HCT116 (cell line): ENCODE measurements around the gene LY86. TPM values are rescaled to one million over a fixed set of nuclear protein-coding genes. Genes with fewer than 3 reads are reported as not detected.

Experiments
- ATAC-seq: fragments of 200-7000 bp; cut with Tn5 transposase; 2 replicates; pipeline ENCODE4 v1.9.1; 2020; ENCODE audit warnings: mild to moderate bottlenecking, moderate library complexity
- BruUV-seq: library from RNA; stranded (reverse); fragments of 400-500 nt; replicated peaks from 2 replicates; lab custom pipeline; 2021; lab: Mats Ljungman, UMichigan
- CTCF ChIA-PET: fragments of 300-600 bp; sonication (Branson Sonifier 250); formaldehyde crosslinking; loops from one replicate; lab custom pipeline; 2021; ENCODE audit warnings: antibody characterized with exemption; lab: Charles Lee
- POLR2A ChIA-PET: fragments of 300-600, 350-600 bp; sonication (Branson Sonifier 250); formaldehyde crosslinking; loops from one replicate; lab custom pipeline; 2021; ENCODE audit warnings: antibody characterized with exemption; lab: Charles Lee
- RAD21 ChIA-PET, 2 experiments: fragments of 300-600 bp; sonication (Branson Sonifier 250); formaldehyde crosslinking; loops; one replicate each; lab custom pipeline; 2023; ENCODE audit warnings: low total read pairs in 2 of 2; ENCODE audit not compliant: uncharacterized antibody in 2 of 2, unreplicated experiment in 2 of 2, low non-redundant PET in 1 of 2; lab: Charles Lee
- DNase-seq: peaks from one replicate; pipeline ENCODE4 v3.0.0-alpha.2; 2010; ENCODE audit warnings: low read depth, low spot score
- H2AFZ ChIP-seq: fragments of 200-600 bp; shearing (Covaris generic), sonication (generic); 2 replicates; pipeline ENCODE4 v1.6.1; 2017; ENCODE audit warnings: low read depth, mixed run types, mixed read lengths, antibody characterized with exemption, low read length; ENCODE audit not compliant: poor library complexity, severe bottlenecking
- H3K27ac ChIP-seq: 2 replicates; pipeline ENCODE4 v1.5.1; 2012; ENCODE audit warnings: low read depth, low read length
- H3K27me3 ChIP-seq: fragments of 200-600 bp; sonication (generic); 2 replicates; pipeline ENCODE4 v1.6.1; 2016; ENCODE audit warnings: mixed run types, low read length, mixed read lengths; ENCODE audit not compliant: insufficient read depth
- H3K36me3 ChIP-seq, 2 experiments: fragments of 200-500 bp in 1 of 2; fragments of 200-600 bp in 1 of 2; sonication (Bioruptor generic) in 1 of 2; sonication (generic) in 1 of 2; 2 replicates each; pipeline versions ENCODE4 v1.5.1 to v1.6.1; 2014 to 2016; ENCODE audit warnings: low read length in 2 of 2, inconsistent platforms in 1 of 2, mixed read lengths in 1 of 2, mixed run types in 1 of 2; ENCODE audit not compliant: insufficient read depth in 2 of 2, control insufficient read depth in 1 of 2
- H3K4me1 ChIP-seq, 2 experiments: fragments of 200-600 bp in 1 of 2; sonication (generic) in 1 of 2; 2 replicates each; pipeline versions ENCODE4 v1.5.1 to v1.6.1; 2012 to 2017; ENCODE audit warnings: low read length in 2 of 2, inconsistent platforms in 1 of 2, mild to moderate bottlenecking in 1 of 2, mixed read lengths in 1 of 2, mixed run types in 1 of 2, moderate library complexity in 1 of 2; ENCODE audit not compliant: insufficient read depth in 2 of 2, control insufficient read depth in 1 of 2
- H3K4me2 ChIP-seq: fragments of 200-600 bp; sonication (generic); 2 replicates; pipeline ENCODE4 v1.6.1; 2017; ENCODE audit warnings: mixed run types, low read length, mixed read lengths
- H3K4me3 ChIP-seq, 2 experiments: fragments of 200-600 bp in 1 of 2; sonication (generic) in 1 of 2; replicated peaks in 1 of 2; 2 replicates each; pipeline ENCODE4 v1.5.1; 2011 to 2016; ENCODE audit warnings: low read length in 2 of 2, control low read depth in 1 of 2, low read depth in 1 of 2, mild to moderate bottlenecking in 1 of 2, mixed read lengths in 1 of 2, mixed run types in 1 of 2
- H3K79me2 ChIP-seq: fragments of 200-600 bp; sonication (generic); 2 replicates; pipeline ENCODE4 v1.6.1; 2017; ENCODE audit warnings: mild to moderate bottlenecking, mixed run types, low read length, moderate library complexity, mixed read lengths; ENCODE audit not compliant: insufficient read depth
- H3K9ac ChIP-seq: fragments of 200-600 bp; sonication (generic); 2 replicates; pipeline ENCODE4 v1.6.1; 2016; ENCODE audit warnings: low read length, mixed read lengths
- H3K9me2 ChIP-seq: fragments of 200-600 bp; sonication (generic), shearing (Covaris generic); 2 replicates; pipeline ENCODE4 v1.6.1; 2017; ENCODE audit warnings: mixed run types, mild to moderate bottlenecking, moderate library complexity; ENCODE audit not compliant: insufficient read depth
- H3K9me3 ChIP-seq, 2 experiments: fragments of 200-500 bp in 1 of 2; fragments of 200-600 bp in 1 of 2; sonication (Bioruptor generic) in 1 of 2; sonication (generic) in 1 of 2; 2 replicates each; pipeline ENCODE4 v1.6.1; 2014 to 2017; ENCODE audit warnings: low read length in 2 of 2, mixed read lengths in 2 of 2, inconsistent platforms in 1 of 2, low read depth in 1 of 2, mild to moderate bottlenecking in 1 of 2, mixed run types in 1 of 2, moderate library complexity in 1 of 2; ENCODE audit not compliant: control insufficient read depth in 1 of 2, insufficient read depth in 1 of 2
- H4K20me1 ChIP-seq: fragments of 200-600 bp; sonication (generic), shearing (Covaris generic); 2 replicates; pipeline ENCODE4 v1.6.1; 2017; ENCODE audit warnings: mixed run types, mild to moderate bottlenecking, moderate library complexity; ENCODE audit not compliant: insufficient read depth
- CTCF ChIP-seq, 3 experiments: fragments of 200-600 bp in 1 of 3; sonication (generic) in 1 of 3; IDR thresholded peaks in 2 of 3; conservative IDR thresholded peaks in 1 of 3; 2 replicates each; pipeline ENCODE4 v1.5.1; 2012 to 2017; ENCODE audit warnings: low read depth in 2 of 3, low read length in 2 of 3, antibody characterized with exemption in 1 of 3, borderline replicate concordance in 1 of 3, control low read depth in 1 of 3, mild to moderate bottlenecking in 1 of 3, mixed read lengths in 1 of 3, mixed run types in 1 of 3, moderate library complexity in 1 of 3; ENCODE audit not compliant: insufficient read depth in 1 of 3
- JUND ChIP-seq: IDR thresholded peaks from 2 replicates; pipeline ENCODE4 v1.6.1; 2012
- SRF ChIP-seq: IDR thresholded peaks from 2 replicates; pipeline ENCODE4 v1.6.1; 2012; ENCODE audit warnings: low read depth
- ZBTB33 ChIP-seq: IDR thresholded peaks from 2 replicates; pipeline ENCODE4 v1.6.1; 2011; ENCODE audit warnings: mild to moderate bottlenecking, low read length, moderate library complexity; ENCODE audit not compliant: insufficient replicate concordance; ENCODE audit errors: extremely low read depth
- intact Hi-C: fragments of 100-400 bp; cut with micrococcal nuclease; formaldehyde crosslinking; loops from 2 replicates; pipeline ENCODE4 v1.10.0; 2022
- total RNA-seq: library from RNA; stranded (reverse); gene quantifications from one replicate; pipeline ENCODE4 v1.2.1, GENCODE V29; 2021; ENCODE audit not compliant: unreplicated experiment

LY86 gene
- total RNA-seq, 1 experiment from 2014 or later, result not detected

GRCh38 chr6:6689400-6690143 lies 101.1 kb downstream of the LY86 start (continued):
- TF ChIP-seq ZBTB33, result no peak

- Histone ChIP-seq H3K4me2 (no peak overlapping the region), H3K27ac (no peak overlapping the region), H2AFZ (no peak overlapping the region), H3K9me3 (no peaks in the 10 kb centered on the region), H3K4me3 (no peak overlapping the region), H3K79me2 (no peaks in the 10 kb centered on the region), H3K36me3 (no peaks in the 10 kb centered on the region), H3K9ac (no peak overlapping the region), H3K9me2 (no peaks in the 10 kb centered on the region), H4K20me1 (no peaks in the 10 kb centered on the region), H3K27me3 (no peaks in the 10 kb centered on the region), H3K4me1 (peaks cover 14 to 35% of the 10 kb centered on the region in 2 experiments)
- RAD21 ChIA-PET, result no interaction called here
- no TSS peak for BruUV-seq
- intact Hi-C loops, result no loop called here
- ATAC-seq (no peak), DNase-seq (no peak)
- POLR2A ChIA-PET, result no interaction called here
- TF ChIP-seq JUND (no peak), ZBTB33 (no peak), SRF (no peak), CTCF (IDR thresholded peaks at IDR 0.05 in 2 of 3, conservative IDR thresholded peaks at IDR 0.05 in 1 of 3; ENCODE audit: borderline replicate concordance in 1 of 3, insufficient read depth in 1 of 3, low read depth in 2 of 3, low read length in 2 of 3) (no peak)
- CTCF ChIA-PET, result no interaction called here
Observed at GRCh38 chr6:6690144-6690483, 101.6 kb downstream of the LY86 start.
